Astrocyte (in vitro differentiated cells and primary cell): ENCODE data around the gene KATNB1. TPM values are rescaled to one million over a fixed set of nuclear protein-coding genes. Genes with fewer than 3 reads are reported as not detected.

Experiments
- DNase-seq: peaks from one replicate; pipeline ENCODE4 v3.0.0-alpha.2; 2010; ENCODE audit warnings: low read depth
- FAIRE-seq: peaks from 2 replicates; lab custom pipeline; 2011; peaks lifted over from hg19 to GRCh38; lab: Jason Lieb, UNC
- H2AFZ ChIP-seq: 2 replicates; pipeline ENCODE4 v1.6.0; 2012; ENCODE audit warnings: low read depth, low read length, inconsistent platforms
- H3K27ac ChIP-seq: 2 replicates; pipeline ENCODE4 v1.5.1; 2011; ENCODE audit warnings: low read depth, low read length, inconsistent platforms
- H3K27me3 ChIP-seq: 2 replicates; pipeline ENCODE4 v1.6.0; 2011; ENCODE audit warnings: low read length, inconsistent platforms; ENCODE audit not compliant: insufficient read depth
- H3K36me3 ChIP-seq: 2 replicates; pipeline ENCODE4 v1.5.1; 2011; ENCODE audit warnings: low read length, inconsistent platforms; ENCODE audit not compliant: insufficient read depth
- H3K4me1 ChIP-seq: 2 replicates; pipeline ENCODE4 v1.5.1; 2011; ENCODE audit warnings: low read length, inconsistent platforms; ENCODE audit not compliant: insufficient read depth
- H3K4me2 ChIP-seq: 2 replicates; pipeline ENCODE4 v1.6.0; 2012; ENCODE audit warnings: low read length, inconsistent platforms
- H3K4me3 ChIP-seq: 2 replicates; pipeline ENCODE4 v1.5.1; 2011; ENCODE audit warnings: low read depth, mild to moderate bottlenecking, low read length, inconsistent platforms; ENCODE audit not compliant: insufficient read depth
- H3K79me2 ChIP-seq: 2 replicates; pipeline ENCODE4 v1.6.0; 2012; ENCODE audit warnings: mild to moderate bottlenecking, low read length, inconsistent platforms; ENCODE audit not compliant: insufficient read depth
- H3K9ac ChIP-seq: 2 replicates; pipeline ENCODE4 v1.6.0; 2012; ENCODE audit warnings: mild to moderate bottlenecking, low read length, inconsistent platforms
- H3K9me3 ChIP-seq: 2 replicates; pipeline ENCODE4 v1.5.1; 2012; ENCODE audit warnings: low read depth, mild to moderate bottlenecking, low read length, inconsistent platforms; ENCODE audit not compliant: insufficient read depth
- H4K20me1 ChIP-seq: 2 replicates; pipeline ENCODE4 v1.6.0; 2012; ENCODE audit warnings: low read length, inconsistent platforms; ENCODE audit not compliant: insufficient read depth
- H3K27ac Mint-ChIP-seq: one replicate; pipeline ENCODE4 v1.8.0; 2021; ENCODE audit warnings: mild to moderate bottlenecking, mixed read lengths; ENCODE audit not compliant: unreplicated experiment
- H3K27me3 Mint-ChIP-seq: one replicate; pipeline ENCODE4 v1.8.0; 2021; ENCODE audit warnings: low read depth, mixed read lengths; ENCODE audit not compliant: unreplicated experiment
- H3K36me3 Mint-ChIP-seq: one replicate; pipeline ENCODE4 v1.8.0; 2021; ENCODE audit warnings: low read depth, mixed read lengths; ENCODE audit not compliant: unreplicated experiment
- H3K4me1 Mint-ChIP-seq: one replicate; pipeline ENCODE4 v1.8.0; 2021; ENCODE audit warnings: low read depth, mixed read lengths; ENCODE audit not compliant: unreplicated experiment
- H3K4me3 Mint-ChIP-seq: one replicate; pipeline ENCODE4 v1.8.0; 2021; ENCODE audit warnings: mild to moderate bottlenecking, moderate library complexity, mixed read lengths; ENCODE audit not compliant: unreplicated experiment
- H3K9me3 Mint-ChIP-seq: one replicate; pipeline ENCODE4 v1.8.0; 2021; ENCODE audit warnings: mild to moderate bottlenecking, mixed read lengths; ENCODE audit not compliant: unreplicated experiment
- CTCF ChIP-seq: IDR thresholded peaks from 2 replicates; pipeline ENCODE4 v1.5.1; 2011; ENCODE audit warnings: low read depth, mild to moderate bottlenecking, inconsistent platforms, low read length, moderate library complexity; ENCODE audit not compliant: insufficient read depth
- EZH2 ChIP-seq: IDR thresholded peaks from 2 replicates; pipeline ENCODE4 v1.6.1; 2012; ENCODE audit warnings: mild to moderate bottlenecking, low read length, inconsistent platforms; ENCODE audit not compliant: insufficient read depth
- total RNA-seq: library from RNA; stranded (reverse); gene quantifications from 2 replicates; pipeline ENCODE4 v1.2.1, GENCODE V29; 2021

The KATNB1 gene
- total RNA-seq, 1 donor from 2014 or later: 28.6 TPM

GRCh38 chr16:57743458-57743857 lies 7.9 kb downstream of the KATNB1 start:
- Mint-ChIP-seq H3K27ac (no peak overlapping the region), H3K9me3 (no peaks in the 10 kb centered on the region), H3K36me3 (peaks cover 9% of the 10 kb centered on the region), H3K4me1 (no peaks in the 10 kb centered on the region), H3K27me3 (no peaks in the 10 kb centered on the region), H3K4me3 (no peak overlapping the region)
- no peak for TF ChIP-seq CTCF
- TF ChIP-seq EZH2: no peak
- DNase-seq (no peak), FAIRE-seq (no peak)
- Histone ChIP-seq H4K20me1 (no peaks in the 10 kb centered on the region), H3K4me3 (no peak overlapping the region), H3K27ac (no peak overlapping the region), H3K4me2 (no peak overlapping the region), H3K9me3 (no peaks in the 10 kb centered on the region), H3K27me3 (no peaks in the 10 kb centered on the region), H3K79me2 (peaks cover 4% of the 10 kb centered on the region), H3K4me1 (no peaks in the 10 kb centered on the region), H3K36me3 (no peaks in the 10 kb centered on the region), H2AFZ (no peak overlapping the region), H3K9ac (no peak overlapping the region)

DNA sequence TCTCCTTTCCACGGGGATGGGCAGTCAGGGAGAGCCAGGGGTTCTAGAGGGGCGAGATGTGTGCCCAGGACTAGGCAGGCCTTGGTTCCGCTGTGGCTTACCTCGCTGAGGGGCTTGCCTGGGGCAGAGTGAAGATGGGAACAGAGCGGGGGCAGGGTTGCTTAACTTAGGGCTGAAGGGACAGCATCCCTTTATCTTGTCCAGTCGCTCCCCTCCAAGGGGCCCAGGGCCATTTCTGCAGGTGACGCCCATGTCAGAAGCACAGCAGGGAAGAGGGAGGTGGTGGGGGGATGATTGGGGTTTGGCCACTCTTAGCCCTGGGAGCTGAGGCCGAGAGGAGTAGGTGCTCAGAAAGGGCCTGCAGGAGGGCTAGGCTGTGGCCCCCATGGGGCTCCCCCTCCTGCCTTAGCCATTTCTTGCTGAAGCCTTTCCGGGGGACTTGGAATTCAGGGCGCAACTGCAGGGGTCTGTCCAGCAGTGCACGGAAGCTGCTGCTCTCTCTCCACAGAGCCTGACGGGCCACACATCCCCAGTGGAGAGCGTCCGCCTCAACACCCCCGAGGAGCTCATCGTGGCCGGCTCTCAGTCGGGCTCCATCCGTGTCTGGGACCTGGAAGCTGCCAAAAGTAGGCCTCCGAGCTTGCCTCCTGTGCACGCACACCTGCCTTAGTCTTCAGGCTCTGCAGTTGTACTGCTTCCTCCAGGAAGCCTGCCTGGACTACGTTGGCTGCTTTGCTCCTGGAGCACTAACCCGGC lies 8.5 kb downstream of the KATNB1 start:
- Mint-ChIP-seq H3K36me3 (peaks cover 11% of the 10 kb centered on the region), H3K27me3 (no peaks in the 10 kb centered on the region), H3K27ac (no peak overlapping the region), H3K4me1 (no peaks in the 10 kb centered on the region), H3K9me3 (no peaks in the 10 kb centered on the region), H3K4me3 (no peak overlapping the region)
- Histone ChIP-seq H3K4me1 (no peaks in the 10 kb centered on the region), H3K27me3 (no peaks in the 10 kb centered on the region), H3K27ac (no peak overlapping the region), H3K4me3 (no peak overlapping the region), H4K20me1 (no peaks in the 10 kb centered on the region), H3K9me3 (no peaks in the 10 kb centered on the region), H3K9ac (no peak overlapping the region), H3K4me2 (no peak overlapping the region), H2AFZ (no peak overlapping the region), H3K79me2 (peaks cover 3% of the 10 kb centered on the region), H3K36me3 (no peaks in the 10 kb centered on the region)
- no peak for DNase-seq
- TF ChIP-seq EZH2: no peak
- no peak for TF ChIP-seq CTCF
- FAIRE-seq: no peak

GRCh38 chr16:57744642-57744903 lies 9.0 kb downstream of the KATNB1 start:
- H3K36me3 Mint-ChIP-seq: peaks cover 16% of the 10 kb centered on the region
- no peak for TF ChIP-seq EZH2
- no peak for TF ChIP-seq CTCF
- no peak overlapping the region for H3K27ac Mint-ChIP-seq
- FAIRE-seq (no peak), DNase-seq (no peak)
- Histone ChIP-seq H3K4me2 (no peak overlapping the region), H3K4me1 (no peaks in the 10 kb centered on the region), H3K4me3 (no peak overlapping the region), H3K79me2 (no peaks in the 10 kb centered on the region), H3K36me3 (no peaks in the 10 kb centered on the region), H3K9ac (no peak overlapping the region), H2AFZ (no peak overlapping the region), H3K27me3 (no peaks in the 10 kb centered on the region), H3K9me3 (no peaks in the 10 kb centered on the region), H3K27ac (no peak overlapping the region), H4K20me1 (no peaks in the 10 kb centered on the region)
- no peak overlapping the region for H3K4me3 Mint-ChIP-seq
- no peaks in the 10 kb centered on the region for H3K27me3 Mint-ChIP-seq
- H3K4me1 Mint-ChIP-seq: no peaks in the 10 kb centered on the region
- H3K9me3 Mint-ChIP-seq: no peaks in the 10 kb centered on the region
